Activated B cell treated with CpG ODN at 0.5 μM for 24 hours (primary cell): ENCODE data around the gene C1orf56. TPM values are rescaled to one million over a fixed set of nuclear protein-coding genes. Genes with fewer than 3 reads are reported as not detected.

ENCODE experiments used
- ATAC-seq: fragments of 200-7000 bp; cut with Tn5 transposase; one replicate; pipeline ENCODE4 v1.10.0; 2021; ENCODE audit warnings: low read depth, mild to moderate bottlenecking, moderate library complexity
- CTCF ChIA-PET: fragments of 350-600 bp; sonication (Branson Sonifier 250); formaldehyde crosslinking; loops from one replicate; lab custom pipeline; 2021; ENCODE audit warnings: antibody characterized with exemption; lab: Charles Lee
- POLR2A ChIA-PET: fragments of 350-600 bp; sonication (Branson Sonifier 250); formaldehyde crosslinking; loops from one replicate; lab custom pipeline; 2021; ENCODE audit warnings: antibody characterized with exemption; lab: Charles Lee
- DNase-seq: peaks from one replicate; pipeline ENCODE4 v3.0.0; 2022
- H3K27ac Mint-ChIP-seq: one replicate; pipeline ENCODE4 v1.8.0; 2020; ENCODE audit warnings: mixed read lengths
- H3K27me3 Mint-ChIP-seq: one replicate; pipeline ENCODE4 v1.8.0; 2021; ENCODE audit warnings: mixed read lengths
- H3K36me3 Mint-ChIP-seq: one replicate; pipeline ENCODE4 v1.8.0; 2021; ENCODE audit warnings: low read depth, mixed read lengths
- H3K4me1 Mint-ChIP-seq: one replicate; pipeline ENCODE4 v1.8.0; 2021; ENCODE audit warnings: mixed read lengths
- H3K4me3 Mint-ChIP-seq: one replicate; pipeline ENCODE4 v1.8.0; 2020; ENCODE audit warnings: mild to moderate bottlenecking, mixed read lengths
- H3K9me3 Mint-ChIP-seq: one replicate; pipeline ENCODE4 v1.8.0; 2020; ENCODE audit warnings: mixed read lengths
- CTCF ChIP-seq: fragments of 200-600 bp; IDR thresholded peaks from one replicate; pipeline ENCODE4 v1.8.0; 2022; ENCODE audit warnings: antibody characterized with exemption, mild to moderate bottlenecking
- intact Hi-C: fragments of 100-400 bp; cut with micrococcal nuclease; formaldehyde crosslinking; loops from one replicate; pipeline ENCODE4 v1.15.1; 2024
- total RNA-seq: library from RNA; stranded (reverse); gene quantifications from 2 replicates; pipeline ENCODE4 v1.2.3, GENCODE V29; 2022

The C1orf56 gene
- total RNA-seq, 1 donor from 2014 or later = 2.5 TPM

GRCh38 chr1:151054971-151055547 lies 7.5 kb downstream of the C1orf56 start:
- H3K36me3 Mint-ChIP-seq = peaks cover 81% of the 10 kb centered on the region
- CTCF ChIA-PET = interaction anchor here (1.0 kb wide), 1 partner anchor 31 kb away, joined by 3 read pairs; no protein-coding TSS in a partner anchor
- TF ChIP-seq CTCF = no peak
- no peaks in the 10 kb centered on the region for H3K27me3 Mint-ChIP-seq
- POLR2A ChIA-PET = interaction anchor here (0.5 to 6.8 kb wide), 4 partner anchors 8 to 274 kb away, joined by 3 to 63 read pairs (median 4); partner anchors contain the start of genes C1orf56 and GABPB2
- intact Hi-C loops = loop anchor here (5.0 kb wide), 1 partner anchor 128 kb away; the partner anchor contains the start of gene SETDB1
- H3K4me1 Mint-ChIP-seq = peaks cover 58% of the 10 kb centered on the region
- ATAC-seq (no peak), DNase-seq (no peak)
- no peaks in the 10 kb centered on the region for H3K9me3 Mint-ChIP-seq
- H3K27ac Mint-ChIP-seq = peak overlapping the region; percentile 93
- H3K4me3 Mint-ChIP-seq = peak overlapping the region; percentile 98

GRCh38 chr1:151055581-151055980 lies 8.0 kb downstream of the C1orf56 start:
- H3K36me3 Mint-ChIP-seq = peaks cover 80% of the 10 kb centered on the region
- peaks cover 62% of the 10 kb centered on the region for H3K4me1 Mint-ChIP-seq
- POLR2A ChIA-PET = interaction anchor here (0.6 to 7.2 kb wide), 5 partner anchors 9 to 274 kb away, joined by 4 to 98 read pairs (median 6); partner anchors contain the start of genes C1orf56 and GABPB2

DNA sequence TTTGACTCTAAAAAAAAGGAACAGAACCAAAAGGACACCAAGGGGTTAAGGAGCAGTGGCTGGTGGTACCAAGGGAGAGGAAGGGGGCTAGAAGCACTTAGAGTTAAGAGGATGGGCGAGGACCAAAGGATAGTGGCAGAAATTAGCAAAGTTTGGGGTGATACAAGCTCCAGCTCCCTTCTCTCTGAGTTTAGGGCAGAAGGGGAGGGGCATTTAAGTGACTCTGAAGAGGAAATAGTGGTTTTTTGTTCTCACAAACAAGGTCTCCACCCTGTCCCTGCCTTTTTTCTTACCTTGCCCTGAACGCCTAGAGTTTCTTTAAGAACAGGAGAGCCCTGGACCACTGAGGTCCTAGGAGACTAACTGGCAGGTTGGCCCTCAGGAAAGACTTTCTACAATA lies 8.6 kb downstream of the C1orf56 start:
- Mint-ChIP-seq H3K4me1 (peaks cover 65% of the 10 kb centered on the region), H3K4me3 (peak overlapping the region; percentile 98), H3K36me3 (peaks cover 78% of the 10 kb centered on the region), H3K9me3 (no peaks in the 10 kb centered on the region), H3K27ac (peak overlapping the region; percentile 93), H3K27me3 (no peaks in the 10 kb centered on the region)
- CTCF ChIA-PET = no interaction called here
- DNase-seq (no peak), ATAC-seq (no peak)
- intact Hi-C loops = loop anchor here (5.0 kb wide), 1 partner anchor 129 kb away; the partner anchor contains the start of gene SETDB1
- TF ChIP-seq CTCF = no peak
- POLR2A ChIA-PET = interaction anchor here (1.0 to 7.2 kb wide), 4 partner anchors 9 to 50 kb away, joined by 3 to 98 read pairs (median 34); partner anchors contain the start of genes C1orf56, GABPB2 and MINDY1

More at GRCh38 chr1:151055581-151055980, 8.0 kb downstream of the C1orf56 start:
- Mint-ChIP-seq H3K9me3 (no peaks in the 10 kb centered on the region), H3K4me3 (peak overlapping the region; percentile 98), H3K27ac (peak overlapping the region; percentile 93), H3K27me3 (no peaks in the 10 kb centered on the region)
- ATAC-seq (no peak), DNase-seq (no peak)
- intact Hi-C loops = loop anchor here (5.0 kb wide), 1 partner anchor 128 kb away; the partner anchor contains the start of gene SETDB1
- TF ChIP-seq CTCF = no peak
- CTCF ChIA-PET = interaction anchor here (1.0 kb wide), 1 partner anchor 31 kb away, joined by 3 read pairs; no protein-coding TSS in a partner anchor

- H3K4me3 Mint-ChIP-seq = peak overlapping the region; percentile 98
- no peaks in the 10 kb centered on the region for H3K27me3 Mint-ChIP-seq
- TF ChIP-seq CTCF = no peak
- intact Hi-C loops = loop anchor here (1.0 to 5.0 kb wide), 5 partner anchors 10 to 131 kb away; partner anchors contain the start of genes GABPB2, PRUNE1 and SETDB1
- POLR2A ChIA-PET = interaction anchor here (0.6 to 7.2 kb wide), 10 partner anchors 9 to 736 kb away, joined by 3 to 98 read pairs (median 4); partner anchors contain the start of genes C1orf56, GABPB2, MINDY1 and VPS72
- CTCF ChIA-PET = interaction anchor here (0.9 to 1.9 kb wide), 5 partner anchors 9 to 34 kb away, joined by 5 to 12 read pairs (median 5); partner anchors contain the start of genes C1orf56 and GABPB2
- ATAC-seq = no peak
- H3K9me3 Mint-ChIP-seq = no peaks in the 10 kb centered on the region
- peaks cover 55% of the 10 kb centered on the region for H3K36me3 Mint-ChIP-seq
- peaks cover 55% of the 10 kb centered on the region for H3K4me1 Mint-ChIP-seq
- peak; percentile 27 for DNase-seq
- H3K27ac Mint-ChIP-seq = peak overlapping the region; percentile 93
Measured at GRCh38 chr1:151058692-151059091, 11.1 kb downstream of the C1orf56 start.
